Measurements from ENCODE around the gene CELA3B.

GRCh38 chr1:22021061-22021460, 44.2 kb downstream of the CELA3B start:
- TF ChIP-seq POLR2AphosphoS5 (IDR thresholded peaks at IDR 0.05; ENCODE audit: low read depth, low read length) (no peak), CTCF (IDR thresholded peaks at IDR 0.05) (no peak), REST (IDR thresholded peaks at IDR 0.05; ENCODE audit: insufficient read depth in 1 of 2, low read depth in 2 of 2, low read length in 1 of 2) (no peak), SIN3A (IDR thresholded peaks at IDR 0.05; ENCODE audit: borderline replicate concordance, insufficient read depth, low read depth, low read length) (no peak), TCF7L2 (IDR thresholded peaks at IDR 0.05; ENCODE audit: low read depth, low read length) (no peak)

Data from Panc1 (cell line).